ENCODE measurements around the gene MTHFD2L. TPM values are rescaled to one million over a fixed set of nuclear protein-coding genes. Genes with fewer than 3 reads are reported as not detected.

The MTHFD2L gene
- total RNA-seq = 10 to 100 TPM; 11.4 to 23.7 (median 17.8) TPM

DNA sequence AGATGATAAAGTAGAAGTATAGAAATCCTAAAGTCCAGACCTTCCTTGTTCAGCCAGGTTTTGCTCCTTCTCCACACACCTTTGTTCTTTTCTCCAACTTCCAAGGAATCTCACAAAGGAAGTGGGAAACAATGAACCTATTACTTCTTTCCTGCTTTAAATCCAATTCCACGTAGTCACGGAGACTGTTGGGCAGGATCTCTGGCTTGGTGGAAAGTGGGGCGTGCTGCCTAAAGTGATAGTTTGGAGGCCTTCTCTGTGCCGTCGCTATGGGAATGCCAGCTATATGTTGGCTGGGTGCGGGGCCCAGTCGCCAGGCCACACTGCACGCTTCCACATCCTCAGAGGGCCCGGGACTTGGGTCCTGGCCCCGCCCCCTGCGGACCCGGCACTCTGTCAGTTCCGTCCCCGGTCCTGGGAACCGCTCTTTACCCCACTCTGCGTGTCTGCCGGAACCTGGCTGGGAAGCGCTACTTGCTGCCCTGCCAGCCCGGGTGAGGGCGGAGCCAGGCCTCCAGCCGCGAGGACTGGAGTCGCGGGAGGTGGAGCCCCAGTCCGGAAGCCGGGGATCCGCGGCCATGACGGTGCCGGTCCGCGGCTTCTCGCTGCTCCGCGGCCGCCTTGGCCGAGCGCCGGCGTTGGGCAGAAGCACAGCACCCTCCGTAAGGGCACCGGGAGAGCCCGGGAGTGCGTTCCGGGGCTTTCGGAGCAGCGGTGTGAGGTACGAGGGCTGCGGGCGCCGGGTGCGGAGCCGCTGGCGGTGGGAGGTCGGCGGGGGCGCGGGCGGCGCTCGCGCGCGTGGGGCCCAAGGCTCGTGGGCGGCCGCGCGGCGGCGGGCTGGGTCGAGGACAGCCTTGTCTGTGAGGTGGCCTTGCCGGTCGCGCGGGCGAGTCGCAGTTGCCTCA lies at the start of gene MTHFD2L:
TSS of gene MTHFD2L (plus strand) at position 558 of the 905 bp plus-strand sequence. CDS start at position 579, 21 bp downstream.
- WGBS, 2 donors = 0 to 1% methylated on average over 39 to 65 of the region's 78 CpGs
- TF ChIP-seq POLR2A (IDR thresholded peaks at IDR 0.05) (peak in 1 of 2 donors; percentile 78), EP300 (IDR thresholded peaks at IDR 0.05) (peak; percentile 53 to 80)
- TF ChIP-seq, protein P1, sequence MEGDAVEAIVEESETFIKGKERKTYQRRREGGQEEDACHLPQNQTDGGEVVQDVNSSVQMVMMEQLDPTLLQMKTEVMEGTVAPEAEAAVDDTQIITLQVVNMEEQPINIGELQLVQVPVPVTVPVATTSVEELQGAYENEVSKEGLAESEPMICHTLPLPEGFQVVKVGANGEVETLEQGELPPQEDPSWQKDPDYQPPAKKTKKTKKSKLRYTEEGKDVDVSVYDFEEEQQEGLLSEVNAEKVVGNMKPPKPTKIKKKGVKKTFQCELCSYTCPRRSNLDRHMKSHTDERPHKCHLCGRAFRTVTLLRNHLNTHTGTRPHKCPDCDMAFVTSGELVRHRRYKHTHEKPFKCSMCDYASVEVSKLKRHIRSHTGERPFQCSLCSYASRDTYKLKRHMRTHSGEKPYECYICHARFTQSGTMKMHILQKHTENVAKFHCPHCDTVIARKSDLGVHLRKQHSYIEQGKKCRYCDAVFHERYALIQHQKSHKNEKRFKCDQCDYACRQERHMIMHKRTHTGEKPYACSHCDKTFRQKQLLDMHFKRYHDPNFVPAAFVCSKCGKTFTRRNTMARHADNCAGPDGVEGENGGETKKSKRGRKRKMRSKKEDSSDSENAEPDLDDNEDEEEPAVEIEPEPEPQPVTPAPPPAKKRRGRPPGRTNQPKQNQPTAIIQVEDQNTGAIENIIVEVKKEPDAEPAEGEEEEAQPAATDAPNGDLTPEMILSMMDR (IDR thresholded peaks at IDR 0.05) = no peak

GRCh38 chr4:74108457-74109115 lies 49.3 kb upstream of the MTHFD2L start:
- Histone ChIP-seq H3K36me3 (no peaks in the 10 kb centered on the region), H3K27me3 (no peaks in the 10 kb centered on the region), H3K4me3 (no peak overlapping the region), H3K9me3 (no peaks in the 10 kb centered on the region), H3K4me1 (peaks cover 0 to 41% (median 11%) of the 10 kb centered on the region in 4 donors), H3K27ac (peak overlapping the region in 2 of 4 donors; percentile 74 to 76)
- DNase-seq (ENCODE audit: low spot score in 2 of 2) = no peak
- no peak for TF ChIP-seq POLR2A (IDR thresholded peaks at IDR 0.05)
- TF ChIP-seq, protein P1 (IDR thresholded peaks at IDR 0.05) = no peak
- TF ChIP-seq EP300 (IDR thresholded peaks at IDR 0.05) = no peak
- WGBS, 2 donors = 95 to 96% methylated on average over 1 of the region's 1 CpG

More for the DNA sequence above, at the start of gene MTHFD2L:
- Histone ChIP-seq H3K27ac (peak within 1 kb of the TSS; percentile 81 to 94 (median 85)), H3K4me1 (peaks cover 0 to 25% (median 7%) of the 10 kb centered on the region in 4 donors), H3K9me3 (no peaks in the 10 kb centered on the region), H3K27me3 (no peaks in the 10 kb centered on the region), H3K36me3 (peaks cover 0 to 17% (median 0%) of the 10 kb centered on the region in 3 donors), H3K4me3 (peak within 1 kb of the TSS; percentile 42 to 78 (median 64))
- DNase-seq (ENCODE audit: low spot score in 2 of 2) = peak; percentile 78

DNA sequence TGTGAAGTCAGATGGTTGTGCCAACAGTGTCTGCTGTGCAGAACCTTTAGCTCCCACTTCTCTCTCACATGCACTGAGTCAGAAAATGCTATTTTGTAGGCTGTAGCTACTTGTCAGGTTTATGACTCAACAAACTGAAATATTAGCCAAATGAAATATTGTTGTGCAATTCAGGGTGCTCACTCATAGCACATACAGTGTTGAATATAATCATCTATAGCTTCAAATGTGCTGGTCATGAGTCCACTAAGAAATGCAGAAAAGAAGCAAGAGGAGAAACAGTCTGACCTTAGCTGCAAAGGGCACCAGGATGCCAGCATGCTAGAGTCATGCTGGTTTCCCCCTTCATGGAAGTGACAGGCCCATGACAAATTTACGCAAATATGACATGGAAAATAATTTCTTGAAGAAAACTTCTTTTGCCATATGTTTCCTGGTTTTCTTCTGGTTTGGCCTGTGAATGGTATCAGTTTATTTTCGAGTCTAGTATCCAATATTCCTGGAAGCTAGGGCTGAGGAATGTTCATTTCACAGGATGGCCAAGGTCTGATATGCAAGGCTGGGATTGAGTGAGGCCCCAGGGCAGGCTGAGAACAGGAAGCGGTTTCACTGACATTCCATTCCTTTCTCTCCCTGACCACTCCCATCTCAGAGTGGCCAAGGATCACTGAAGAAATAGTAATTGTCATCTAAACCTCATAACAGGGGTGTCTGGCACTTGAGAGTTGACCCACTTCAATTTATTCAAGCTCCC lies 48.6 kb upstream of the MTHFD2L start:
- H3K4me1 ChIP-seq = peaks cover 0 to 41% (median 11%) of the 10 kb centered on the region in 4 donors
- H3K27me3 ChIP-seq = no peaks in the 10 kb centered on the region
- TF ChIP-seq, protein P1 (IDR thresholded peaks at IDR 0.05) = no peak
- TF ChIP-seq EP300 (IDR thresholded peaks at IDR 0.05) (peak in 1 of 2 donors; percentile 44), POLR2A (IDR thresholded peaks at IDR 0.05) (no peak)
- no peaks in the 10 kb centered on the region for H3K36me3 ChIP-seq
- H3K27ac ChIP-seq = peak overlapping the region in 2 of 4 donors; percentile 74 to 76
- peak in 1 of 2 donors; percentile 50 for DNase-seq (ENCODE audit: low spot score in 2 of 2)
- H3K9me3 ChIP-seq = no peaks in the 10 kb centered on the region
- 54 to 57% methylated on average over 3 of the region's 3 CpGs for WGBS, 2 donors
- no peak overlapping the region for H3K4me3 ChIP-seq

DNA sequence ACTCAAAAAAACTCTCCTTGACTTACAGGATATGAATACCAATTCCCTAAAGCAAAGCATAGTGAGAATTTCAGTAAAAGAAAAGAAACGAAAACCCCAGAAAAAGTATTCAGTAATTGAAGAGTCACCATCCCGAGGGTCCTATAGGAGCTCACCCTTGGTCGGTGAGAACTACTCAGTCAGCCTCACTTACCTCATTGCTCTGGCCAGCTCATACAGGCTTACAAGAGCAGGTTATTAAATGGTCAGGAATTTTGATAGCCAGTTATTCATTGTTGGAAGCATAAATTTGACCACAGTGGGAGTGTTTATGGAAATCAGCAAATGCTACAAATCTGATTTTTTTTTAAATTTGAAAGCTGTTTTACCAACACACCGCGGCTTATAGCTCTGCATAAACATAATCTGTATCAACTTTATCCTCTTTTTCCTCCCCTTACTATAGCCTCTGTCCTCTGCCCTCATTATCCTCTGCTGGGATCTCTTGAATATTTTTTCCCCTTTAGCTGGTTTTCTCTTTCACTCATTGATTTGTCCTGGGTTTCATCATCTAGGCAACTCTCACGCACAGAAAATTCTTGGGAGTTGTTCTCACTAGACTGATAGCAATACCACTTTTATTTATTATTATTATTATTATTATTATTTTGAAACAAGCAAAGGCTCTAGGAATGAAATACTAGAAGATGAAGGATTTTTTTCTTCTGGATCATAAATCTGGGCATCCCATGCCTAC lies 47.9 kb upstream of the MTHFD2L start:
- TF ChIP-seq, protein P1 (IDR thresholded peaks at IDR 0.05) = no peak
- TF ChIP-seq EP300 (IDR thresholded peaks at IDR 0.05) = no peak
- no peak for TF ChIP-seq POLR2A (IDR thresholded peaks at IDR 0.05)
- WGBS, 2 donors = 56 to 60% methylated on average over 6 of the region's 6 CpGs
- DNase-seq (ENCODE audit: low spot score in 2 of 2) = no peak
- H3K4me1 ChIP-seq = peaks cover 0 to 41% (median 11%) of the 10 kb centered on the region in 4 donors
- H3K9me3 ChIP-seq = no peaks in the 10 kb centered on the region
- no peaks in the 10 kb centered on the region for H3K27me3 ChIP-seq
- H3K4me3 ChIP-seq = no peak overlapping the region
- no peaks in the 10 kb centered on the region for H3K36me3 ChIP-seq
- H3K27ac ChIP-seq = peak overlapping the region in 2 of 4 donors; percentile 74 to 76
